ENCODE measurements around the gene PLCH2. TPM values are rescaled to one million over a fixed set of nuclear protein-coding genes. Genes with fewer than 3 reads are reported as not detected.

Gene PLCH2
- total RNA-seq, 2 donors from 2014 or later: 2.0 to 3.8 TPM

- no peak for DNase-seq
- no peaks in the 10 kb centered on the region for H3K36me3 ChIP-seq
- no peak overlapping the region for H3K27ac ChIP-seq
- no peak for TF ChIP-seq CTCF (IDR thresholded peaks at IDR 0.05)
- no peak overlapping the region for H3K9ac ChIP-seq (ENCODE audit: low read depth in 2 of 2, low read length in 2 of 2)
- H3K4me1 ChIP-seq: peaks cover 8% of the 10 kb centered on the region
- intact Hi-C loops (cut with DNase I): no loop called here
- no peaks in the 10 kb centered on the region for H3K27me3 ChIP-seq
- H3K9me3 ChIP-seq: no peaks in the 10 kb centered on the region
- no peak overlapping the region for H3K4me3 ChIP-seq
Measured at GRCh38 chr1:2479618-2480017, 3.5 kb downstream of the PLCH2 start.

- TF ChIP-seq CTCF (IDR thresholded peaks at IDR 0.05): no peak
- Histone ChIP-seq H3K4me3 (no peak overlapping the region), H3K27ac (no peak overlapping the region), H3K9me3 (no peaks in the 10 kb centered on the region), H3K9ac (ENCODE audit: low read depth in 2 of 2, low read length in 2 of 2) (no peak overlapping the region), H3K36me3 (no peaks in the 10 kb centered on the region), H3K4me1 (peaks cover 8% of the 10 kb centered on the region), H3K27me3 (no peaks in the 10 kb centered on the region)
- intact Hi-C loops (cut with DNase I): no loop called here
- DNase-seq: no peak
Measured at GRCh38 chr1:2480236-2480985, 4.3 kb downstream of the PLCH2 start.

- no peak for DNase-seq
- intact Hi-C loops (cut with DNase I): no loop called here
- Histone ChIP-seq H3K27ac (no peak overlapping the region), H3K9me3 (no peaks in the 10 kb centered on the region), H3K36me3 (no peaks in the 10 kb centered on the region), H3K4me3 (no peak overlapping the region), H3K4me1 (peaks cover 8% of the 10 kb centered on the region), H3K9ac (ENCODE audit: low read depth in 2 of 2, low read length in 2 of 2) (no peak overlapping the region), H3K27me3 (no peaks in the 10 kb centered on the region)
- no peak for TF ChIP-seq CTCF (IDR thresholded peaks at IDR 0.05)
Measured at GRCh38 chr1:2480986-2481364, 4.9 kb downstream of the PLCH2 start.

GRCh38 chr1:2481885-2482284 is 5.8 kb downstream of the PLCH2 start:
- H3K4me3 ChIP-seq: no peak overlapping the region
- intact Hi-C loops (cut with DNase I): no loop called here
- no peak overlapping the region for H3K27ac ChIP-seq
- H3K4me1 ChIP-seq: peaks cover 8% of the 10 kb centered on the region
- no peak for TF ChIP-seq CTCF (IDR thresholded peaks at IDR 0.05)
- H3K9ac ChIP-seq (ENCODE audit: low read depth in 2 of 2, low read length in 2 of 2): no peak overlapping the region
- DNase-seq: no peak
- no peaks in the 10 kb centered on the region for H3K9me3 ChIP-seq
- H3K27me3 ChIP-seq: no peaks in the 10 kb centered on the region
- no peaks in the 10 kb centered on the region for H3K36me3 ChIP-seq

GRCh38 chr1:2482588-2482987 is 6.5 kb downstream of the PLCH2 start:
- Histone ChIP-seq H3K27me3 (no peaks in the 10 kb centered on the region), H3K36me3 (no peaks in the 10 kb centered on the region), H3K9me3 (no peaks in the 10 kb centered on the region), H3K27ac (no peak overlapping the region), H3K4me3 (no peak overlapping the region), H3K4me1 (peaks cover 8% of the 10 kb centered on the region), H3K9ac (ENCODE audit: low read depth in 2 of 2, low read length in 2 of 2) (no peak overlapping the region)
- intact Hi-C loops (cut with DNase I): no loop called here
- TF ChIP-seq CTCF (IDR thresholded peaks at IDR 0.05): no peak
- no peak for DNase-seq
